ENCODE data around the gene SYPL2.

The SYPL2 gene

DNA sequence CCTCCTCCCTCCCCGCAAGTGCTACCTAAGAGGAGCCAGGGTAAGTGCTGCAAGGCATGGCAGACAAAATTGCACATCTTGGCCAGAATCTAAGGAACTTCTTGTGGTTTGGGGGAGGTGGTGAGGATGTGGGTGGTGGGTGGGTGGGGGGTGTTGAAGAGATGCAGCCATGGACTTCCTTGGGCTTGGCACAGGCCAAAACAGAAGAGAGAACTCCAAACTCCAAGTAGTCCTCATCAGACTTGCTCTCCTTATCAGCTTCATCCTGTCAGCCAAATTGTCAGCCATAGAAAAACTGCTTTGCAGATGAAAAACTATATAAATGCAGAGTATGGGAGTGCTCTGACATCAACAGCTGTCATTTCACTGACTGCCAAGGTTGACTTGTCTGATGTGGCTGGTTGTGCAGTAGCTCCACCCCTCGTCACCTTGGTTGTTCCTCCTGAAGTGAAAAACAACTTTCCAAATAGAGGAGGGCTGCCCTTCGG lies 36.1 kb downstream of the SYPL2 start:
- no peak for ATAC-seq
- TF ChIP-seq ARNTL (CRISPR knock-in tag; IDR thresholded peaks at IDR 0.05; ENCODE audit: borderline replicate concordance, low read depth) (no peak), SNAI2 (CRISPR knock-in tag; IDR thresholded peaks at IDR 0.05) (no peak), CSDC2 (CRISPR knock-in tag; IDR thresholded peaks at IDR 0.05) (no peak), ZNF70 (CRISPR knock-in tag; IDR thresholded peaks at IDR 0.05) (no peak), POU6F1 (CRISPR knock-in tag; IDR thresholded peaks at IDR 0.05; ENCODE audit: borderline replicate concordance, low read depth) (no peak), ZFP30 (CRISPR knock-in tag; IDR thresholded peaks at IDR 0.05) (no peak), ZNF565 (CRISPR knock-in tag; conservative IDR thresholded peaks at IDR 0.05; ENCODE audit: low read depth) (no peak)

DNA sequence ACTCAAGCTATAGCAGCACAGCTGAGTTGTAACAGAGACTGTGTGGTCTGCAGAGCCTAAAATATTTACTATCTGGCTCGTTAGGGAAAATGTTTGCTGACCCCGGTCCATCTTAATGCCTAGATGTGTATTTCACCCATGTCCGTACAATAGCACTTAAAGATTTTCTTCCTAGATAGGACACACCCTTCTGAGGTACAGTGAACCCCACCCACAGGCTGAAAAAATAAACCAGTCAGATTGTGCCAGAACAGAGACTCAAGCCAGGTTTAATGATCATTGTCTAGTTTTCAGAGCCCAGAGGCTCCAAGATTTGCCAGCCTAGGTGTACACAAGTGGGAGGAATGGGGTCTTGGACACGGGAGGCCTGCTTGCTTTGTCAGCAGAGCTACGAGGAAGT lies 37.6 kb downstream of the SYPL2 start:
- ATAC-seq = no peak
- no peak for TF ChIP-seq CSRNP3 (CRISPR knock-in tag; IDR thresholded peaks at IDR 0.05)
- no peak for TF ChIP-seq CREB5 (CRISPR knock-in tag; IDR thresholded peaks at IDR 0.05; ENCODE audit: low read depth)
- TF ChIP-seq ZNF565 (CRISPR knock-in tag; conservative IDR thresholded peaks at IDR 0.05; ENCODE audit: low read depth) = no peak
- TF ChIP-seq ZFP3 (CRISPR knock-in tag; IDR thresholded peaks at IDR 0.05) = no peak
- TF ChIP-seq POU6F1 (CRISPR knock-in tag; IDR thresholded peaks at IDR 0.05; ENCODE audit: borderline replicate concordance, low read depth) = no peak
- no peak for TF ChIP-seq BACH2 (CRISPR knock-in tag; IDR thresholded peaks at IDR 0.05; ENCODE audit: borderline replicate concordance)
- TF ChIP-seq ESRRG (CRISPR knock-in tag; IDR thresholded peaks at IDR 0.05) = no peak
- TF ChIP-seq OSR1 (CRISPR knock-in tag; IDR thresholded peaks at IDR 0.05) = no peak
- no peak for TF ChIP-seq GLIS3 (CRISPR knock-in tag; IDR thresholded peaks at IDR 0.05)
- no peak for TF ChIP-seq RARB (CRISPR knock-in tag; IDR thresholded peaks at IDR 0.05)
- no peak for TF ChIP-seq ISL1 (CRISPR knock-in tag; IDR thresholded peaks at IDR 0.05)
- TF ChIP-seq ZNF70 (CRISPR knock-in tag; IDR thresholded peaks at IDR 0.05) = no peak

GRCh38 chr1:109504974-109505373 lies 38.6 kb downstream of the SYPL2 start:
- TF ChIP-seq GLIS3 (CRISPR knock-in tag; IDR thresholded peaks at IDR 0.05) = no peak
- no peak for TF ChIP-seq ZNF70 (CRISPR knock-in tag; IDR thresholded peaks at IDR 0.05)
- TF ChIP-seq PPARA (CRISPR knock-in tag; IDR thresholded peaks at IDR 0.05; ENCODE audit: borderline replicate concordance) = no peak
- TF ChIP-seq, protein P1, sequence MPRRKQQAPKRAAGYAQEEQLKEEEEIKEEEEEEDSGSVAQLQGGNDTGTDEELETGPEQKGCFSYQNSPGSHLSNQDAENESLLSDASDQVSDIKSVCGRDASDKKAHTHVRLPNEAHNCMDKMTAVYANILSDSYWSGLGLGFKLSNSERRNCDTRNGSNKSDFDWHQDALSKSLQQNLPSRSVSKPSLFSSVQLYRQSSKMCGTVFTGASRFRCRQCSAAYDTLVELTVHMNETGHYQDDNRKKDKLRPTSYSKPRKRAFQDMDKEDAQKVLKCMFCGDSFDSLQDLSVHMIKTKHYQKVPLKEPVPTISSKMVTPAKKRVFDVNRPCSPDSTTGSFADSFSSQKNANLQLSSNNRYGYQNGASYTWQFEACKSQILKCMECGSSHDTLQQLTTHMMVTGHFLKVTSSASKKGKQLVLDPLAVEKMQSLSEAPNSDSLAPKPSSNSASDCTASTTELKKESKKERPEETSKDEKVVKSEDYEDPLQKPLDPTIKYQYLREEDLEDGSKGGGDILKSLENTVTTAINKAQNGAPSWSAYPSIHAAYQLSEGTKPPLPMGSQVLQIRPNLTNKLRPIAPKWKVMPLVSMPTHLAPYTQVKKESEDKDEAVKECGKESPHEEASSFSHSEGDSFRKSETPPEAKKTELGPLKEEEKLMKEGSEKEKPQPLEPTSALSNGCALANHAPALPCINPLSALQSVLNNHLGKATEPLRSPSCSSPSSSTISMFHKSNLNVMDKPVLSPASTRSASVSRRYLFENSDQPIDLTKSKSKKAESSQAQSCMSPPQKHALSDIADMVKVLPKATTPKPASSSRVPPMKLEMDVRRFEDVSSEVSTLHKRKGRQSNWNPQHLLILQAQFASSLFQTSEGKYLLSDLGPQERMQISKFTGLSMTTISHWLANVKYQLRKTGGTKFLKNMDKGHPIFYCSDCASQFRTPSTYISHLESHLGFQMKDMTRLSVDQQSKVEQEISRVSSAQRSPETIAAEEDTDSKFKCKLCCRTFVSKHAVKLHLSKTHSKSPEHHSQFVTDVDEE (CRISPR knock-in tag; IDR thresholded peaks at IDR 0.05) = no peak
- TF ChIP-seq RARB (CRISPR knock-in tag; IDR thresholded peaks at IDR 0.05) = no peak
- no peak for TF ChIP-seq BACH2 (CRISPR knock-in tag; IDR thresholded peaks at IDR 0.05; ENCODE audit: borderline replicate concordance)
- no peak for TF ChIP-seq ESRRG (CRISPR knock-in tag; IDR thresholded peaks at IDR 0.05)
- TF ChIP-seq CSDC2 (CRISPR knock-in tag; IDR thresholded peaks at IDR 0.05) = no peak
- no peak for TF ChIP-seq ZNF565 (CRISPR knock-in tag; conservative IDR thresholded peaks at IDR 0.05; ENCODE audit: low read depth)
- no peak for TF ChIP-seq TCF4 (CRISPR knock-in tag; IDR thresholded peaks at IDR 0.05; ENCODE audit: borderline replicate concordance)
- no peak for TF ChIP-seq TOX (CRISPR knock-in tag; IDR thresholded peaks at IDR 0.05; ENCODE audit: borderline replicate concordance)
- TF ChIP-seq ARNTL (CRISPR knock-in tag; IDR thresholded peaks at IDR 0.05; ENCODE audit: borderline replicate concordance, low read depth) = no peak
- no peak for TF ChIP-seq ISL1 (CRISPR knock-in tag; IDR thresholded peaks at IDR 0.05)
- no peak for ATAC-seq
